DND-41 (cell line): Measurements from ENCODE around the gene ANTKMT.

Source experiments
- ATAC-seq: fragments of 200-7000 bp; cut with Tn5 transposase; 3 replicates; pipeline ENCODE4 v1.9.1; 2021; ENCODE audit warnings: low read depth; ENCODE audit not compliant: insufficient read depth
- DNase-seq: peaks from one replicate; pipeline ENCODE4 v3.0.0-alpha.2; 2020
- H2AFZ ChIP-seq: 2 replicates; pipeline ENCODE4 v1.6.0; 2012; ENCODE audit warnings: low read depth, low read length
- H3K27ac ChIP-seq: 2 replicates; pipeline ENCODE4 v1.5.1; 2012; ENCODE audit warnings: low read length, inconsistent platforms
- H3K27me3 ChIP-seq: fragments of 200-600 bp; sonication (generic); 2 replicates; pipeline ENCODE4 v1.6.0; 2012; ENCODE audit warnings: low read length, mild to moderate bottlenecking, inconsistent platforms; ENCODE audit not compliant: insufficient read depth, poor library complexity
- H3K36me3 ChIP-seq: 2 replicates; pipeline ENCODE4 v1.5.1; 2012; ENCODE audit warnings: low read length, inconsistent platforms; ENCODE audit not compliant: insufficient read depth
- H3K4me1 ChIP-seq: 2 replicates; pipeline ENCODE4 v1.5.1; 2012; ENCODE audit warnings: mild to moderate bottlenecking, low read length; ENCODE audit not compliant: insufficient read depth
- H3K4me2 ChIP-seq: 2 replicates; pipeline ENCODE4 v1.6.0; 2012; ENCODE audit warnings: mild to moderate bottlenecking, moderate library complexity, low read length, inconsistent platforms; ENCODE audit not compliant: insufficient read depth
- H3K4me3 ChIP-seq, 2 experiments: fragments of 200-600 bp in 1 of 2; shearing (Covaris generic) in 1 of 2; 2 replicates each; pipeline ENCODE4 v1.5.1; 2012 to 2016; ENCODE audit warnings: inconsistent platforms in 2 of 2, low read length in 2 of 2, mild to moderate bottlenecking in 2 of 2, low read depth in 1 of 2, moderate library complexity in 1 of 2
- H3K79me2 ChIP-seq: 2 replicates; pipeline ENCODE4 v1.6.0; 2012; ENCODE audit warnings: low read length, inconsistent platforms; ENCODE audit not compliant: insufficient read depth
- H3K9ac ChIP-seq: 2 replicates; pipeline ENCODE4 v1.6.0; 2012; ENCODE audit warnings: low read depth, mild to moderate bottlenecking, inconsistent platforms, low read length, moderate library complexity
- H3K9me3 ChIP-seq: 2 replicates; pipeline ENCODE4 v1.5.1; 2012; ENCODE audit warnings: low read length, moderate library complexity, mild to moderate bottlenecking, inconsistent platforms; ENCODE audit not compliant: insufficient read depth, severe bottlenecking
- H4K20me1 ChIP-seq: 2 replicates; pipeline ENCODE4 v1.6.0; 2012; ENCODE audit warnings: low read length; ENCODE audit not compliant: insufficient read depth
- CTCF ChIP-seq: IDR thresholded peaks from 2 replicates; pipeline ENCODE4 v1.5.1; 2012; ENCODE audit warnings: borderline replicate concordance, low read length, moderate library complexity, mild to moderate bottlenecking; ENCODE audit not compliant: poor library complexity, severe bottlenecking; ENCODE audit errors: extremely low read depth
- EZH2 ChIP-seq: IDR thresholded peaks from 3 replicates; pipeline ENCODE4 v1.6.1; 2012; ENCODE audit warnings: borderline replicate concordance, low read depth, mild to moderate bottlenecking, moderate library complexity, low read length, inconsistent platforms; ENCODE audit not compliant: severe bottlenecking

ANTKMT gene

GRCh38 chr16:683396-684070 lies 37.4 kb upstream of the ANTKMT start:
- H3K27ac ChIP-seq, result peak overlapping the region; percentile 77
- TF ChIP-seq EZH2 (no peak), CTCF (no peak)
- peak overlapping the region; percentile 70 for H2AFZ ChIP-seq
- peak overlapping the region; percentile 85 for H3K9ac ChIP-seq
- peaks cover 51% of the 10 kb centered on the region for H4K20me1 ChIP-seq
- H3K36me3 ChIP-seq, result peaks cover 69% of the 10 kb centered on the region
- ATAC-seq (no peak), DNase-seq (no peak)
- H3K4me2 ChIP-seq, result peak overlapping the region; percentile 99
- H3K4me3 ChIP-seq, result peak overlapping the region; percentile 61 to 98; a peak in 3 of 4 replicates
- H3K79me2 ChIP-seq, result peaks cover 42% of the 10 kb centered on the region
- no peaks in the 10 kb centered on the region for H3K9me3 ChIP-seq
- no peaks in the 10 kb centered on the region for H3K27me3 ChIP-seq
- peaks cover 77% of the 10 kb centered on the region for H3K4me1 ChIP-seq

- TF ChIP-seq CTCF (no peak), EZH2 (no peak)
- no peaks in the 10 kb centered on the region for H3K9me3 ChIP-seq
- H3K36me3 ChIP-seq, result peaks cover 69% of the 10 kb centered on the region
- H4K20me1 ChIP-seq, result peaks cover 47% of the 10 kb centered on the region
- H3K79me2 ChIP-seq, result peaks cover 49% of the 10 kb centered on the region
- H3K4me1 ChIP-seq, result peaks cover 77% of the 10 kb centered on the region
- H3K9ac ChIP-seq, result peak within 1 kb of the TSS; percentile 85
- peak within 1 kb of the TSS; percentile 99 for H3K4me2 ChIP-seq
- ATAC-seq, result peak; percentile 79
- H2AFZ ChIP-seq, result peak within 1 kb of the TSS; percentile 70
- DNase-seq, result peak; percentile 98
- H3K27me3 ChIP-seq, result no peaks in the 10 kb centered on the region
- H3K4me3 ChIP-seq, result peak within 1 kb of the TSS; percentile 61 to 98; a peak in 3 of 4 replicates
- peak within 1 kb of the TSS; percentile 77 for H3K27ac ChIP-seq
Observed at GRCh38 chr16:684071-684794, 36.7 kb upstream of the ANTKMT start, which contains the start of gene JMJD8. JMJD8 (minus strand) TSS chr16:684334; CDS start chr16:684319, 15 bp downstream.

- Histone ChIP-seq H3K9me3 (no peaks in the 10 kb centered on the region), H3K27me3 (no peaks in the 10 kb centered on the region), H3K36me3 (peaks cover 69% of the 10 kb centered on the region), H4K20me1 (peaks cover 45% of the 10 kb centered on the region), H2AFZ (no peak overlapping the region), H3K4me1 (peaks cover 76% of the 10 kb centered on the region), H3K79me2 (peaks cover 57% of the 10 kb centered on the region), H3K4me3 (peak overlapping the region in 1 of 2 experiments; percentile 98; a peak in 2 of 4 replicates), H3K27ac (no peak overlapping the region), H3K9ac (no peak overlapping the region), H3K4me2 (peak overlapping the region; percentile 99)
- no peak for DNase-seq
- TF ChIP-seq EZH2, result no peak
- TF ChIP-seq CTCF, result no peak
- ATAC-seq, result no peak
Observed at GRCh38 chr16:684961-685696, 35.8 kb upstream of the ANTKMT start.
